ENCODE data around the gene DDX39B. TPM values are rescaled to one million over a fixed set of nuclear protein-coding genes. Genes with fewer than 3 reads are reported as not detected.

Gene DDX39B
- total and polyA plus RNA-seq, 9 of the 15 experiments (the other 6 are each of a cell fraction or from before 2014, with no cell fraction given), result 479 to 869 (median 592) TPM

- ATAC-seq (peak; percentile 48), DNase-seq (ENCODE audit: extremely low read depth in 1 of 4, low spot score in 3 of 4) (no peak), FAIRE-seq (no peak)
- Histone ChIP-seq H3K9me1 (ENCODE audit: control insufficient read depth, insufficient read depth, low read length) (peaks cover 2% of the 10 kb centered on the region), H4K20me1 (replicated peaks; ENCODE audit: control insufficient read depth, insufficient read depth, low read length) (peaks cover 20% of the 10 kb centered on the region; the same call in 1 of the 2 replicates), H3K27ac (ENCODE audit: extremely low read depth, low read depth, low read length) (peak overlapping the region; percentile 11; the same call in 1 of the 3 replicates), H3K9ac (ENCODE audit: insufficient read depth in 1 of 2, low read depth in 2 of 2, low read length in 2 of 2) (peak overlapping the region in 1 of 2 experiments; percentile 53; a peak in 2 of 4 replicates), H3K79me2 (ENCODE audit: control insufficient read depth, insufficient read depth, low read length) (peaks cover 14% of the 10 kb centered on the region; the same call in 2 of the 3 replicates), H3K27me3 (ENCODE audit: control insufficient read depth in 2 of 2, insufficient read depth in 2 of 2, low read length in 2 of 2) (no peaks in the 10 kb centered on the region), H3K36me3 (ENCODE audit: control insufficient read depth, insufficient read depth, low read length) (peaks cover 51% of the 10 kb centered on the region), H3K4me2 (ENCODE audit: insufficient read depth, low read length) (no peak overlapping the region), H3K4me3 (no peak overlapping the region), H3K4me1 (replicated peaks in 1 of 2; ENCODE audit: control insufficient read depth in 2 of 2, insufficient read depth in 2 of 2, low read length in 2 of 2) (peaks cover 10 to 23% of the 10 kb centered on the region in 2 experiments), H2AFZ (ENCODE audit: low read depth, low read length) (no peak overlapping the region), H3K9me3 (replicated peaks; ENCODE audit: control insufficient read depth, insufficient read depth, low read depth, low read length) (no peaks in the 10 kb centered on the region)
- ChIA-PET POLR2A (interaction anchor here (0.6 to 6.3 kb wide), 12 partner anchors 10 to 1010 kb away, joined by 3 to 107 read pairs (median 4); partner anchors contain the start of genes DDX39B, MICB and VARS2), CTCF (ENCODE audit: low intra/inter-chr PET ratio) (no interaction called here)
- intact Hi-C loops (cut with micrococcal nuclease), result loop anchor here (5.0 kb wide), 1 partner anchor 37 kb away; no protein-coding TSS in a partner anchor
- 57% methylated on average over 12 of the region's 12 CpGs for whole genome bisulfite sequencing (ENCODE audit: insufficient coverage, low coverage, missing lambda C conversion rate)
- in situ Hi-C loops (cut with MboI), result loop anchor here (5.0 to 25.0 kb wide), 2 partner anchors 32 to 1433 kb away; partner anchors contain the start of genes BRD2, HLA-DMA and MICB
- no TSS peak for BruUV-seq (replicated peaks)
- no peak for TF ChIP-seq GABPA (tag; conservative IDR thresholded peaks at IDR 0.05; ENCODE audit: low read depth)
- TF ChIP-seq ATF3 (IDR thresholded peaks at IDR 0.05), result no peak
- TF ChIP-seq ATF3 (CRISPR knock-in tag; conservative IDR thresholded peaks at IDR 0.05), result no peak
- TF ChIP-seq MTA3 (IDR thresholded peaks at IDR 0.05; ENCODE audit: borderline replicate concordance), result no peak
- TF ChIP-seq CBX1 (IDR thresholded peaks at IDR 0.05; ENCODE audit: low read depth), result 0 out of 2 replicates have a peak, but pooled peaks have one; percentile 44
- TF ChIP-seq RBM39 (optimal IDR thresholded peaks at IDR 0.05; ENCODE audit: low read depth, low read length), result no peak
- TF ChIP-seq ZBTB1 (CRISPR knock-in tag; IDR thresholded peaks at IDR 0.05; ENCODE audit: borderline replicate concordance, low read depth), result no peak
- TF ChIP-seq ZNF133 (CRISPR knock-in tag; IDR thresholded peaks at IDR 0.05), result no peak
- no peak for TF ChIP-seq ZBTB11 (CRISPR knock-in tag; IDR thresholded peaks at IDR 0.05)
- peak; percentile 38; the same call in 1 of the 2 replicates for TF ChIP-seq ARID4B (CRISPR knock-in tag; IDR thresholded peaks at IDR 0.05)
These were observed 12.3 kb downstream of the DDX39B start for GRCh38 chr6:31529329-31530150.
